ENCODE measurements around the gene SLC4A5. TPM values are rescaled to one million over a fixed set of nuclear protein-coding genes. Genes with fewer than 3 reads are reported as not detected.
"Not testable (repeated sequence)": the region's sequence is repeated elsewhere in the genome, so short reads cannot be mapped to it uniquely, and the experiment has no call there.

Gene SLC4A5
- total RNA-seq, 2 donors from 2014 or later = 0.45 to 2.8 TPM

DNA sequence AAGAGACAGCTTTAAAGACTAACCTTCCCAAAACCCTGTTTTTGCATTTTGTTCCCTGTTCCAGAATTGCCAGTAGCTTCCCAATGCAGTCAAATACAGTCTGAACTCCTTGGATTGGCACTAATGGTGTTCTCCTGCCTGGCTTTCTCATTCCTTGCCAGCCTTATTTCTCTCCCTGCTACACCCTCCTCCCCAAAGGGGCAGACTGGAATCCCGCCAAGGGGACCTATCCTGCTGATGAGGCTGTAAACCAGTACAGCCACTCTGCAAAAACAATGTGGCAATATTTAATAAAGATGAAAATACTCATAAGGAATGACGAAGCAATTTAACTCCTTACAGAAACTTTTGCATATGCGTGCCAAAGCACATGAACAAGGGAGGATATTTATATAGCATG lies 4.5 kb upstream of the SLC4A5 start:
- TF ChIP-seq CTCF (IDR thresholded peaks at IDR 0.05) = no peak
- no peaks in the 10 kb centered on the region for H3K4me1 ChIP-seq
- no peak overlapping the region for H3K4me3 ChIP-seq
- no peaks in the 10 kb centered on the region for H3K9me3 ChIP-seq
- H3K36me3 ChIP-seq = no peaks in the 10 kb centered on the region
- no peak overlapping the region for H3K27ac ChIP-seq
- DNase-seq = no peak
- H3K27me3 ChIP-seq = no peaks in the 10 kb centered on the region
- no peak overlapping the region for H3K9ac ChIP-seq (ENCODE audit: low read depth in 2 of 2, low read length in 2 of 2)
- intact Hi-C loops (cut with DNase I) = no loop called here

GRCh38 chr2:74347303-74347702 lies 4.1 kb upstream of the SLC4A5 start:
- Histone ChIP-seq H3K4me1 (no peaks in the 10 kb centered on the region), H3K9ac (ENCODE audit: low read depth in 2 of 2, low read length in 2 of 2) (no peak overlapping the region), H3K27ac (no peak overlapping the region), H3K27me3 (no peaks in the 10 kb centered on the region), H3K9me3 (no peaks in the 10 kb centered on the region), H3K4me3 (no peak overlapping the region), H3K36me3 (no peaks in the 10 kb centered on the region)
- no peak for TF ChIP-seq CTCF (IDR thresholded peaks at IDR 0.05)
- intact Hi-C loops (cut with DNase I) = no loop called here
- no peak for DNase-seq

GRCh38 chr2:74345272-74345943 lies 2.2 kb upstream of the SLC4A5 start:
- no peak overlapping the region for H3K9ac ChIP-seq (ENCODE audit: low read depth in 2 of 2, low read length in 2 of 2)
- H3K27ac ChIP-seq = no peak overlapping the region
- TF ChIP-seq CTCF (IDR thresholded peaks at IDR 0.05) = no peak
- no peak overlapping the region for H3K4me3 ChIP-seq
- no peaks in the 10 kb centered on the region for H3K9me3 ChIP-seq
- no peaks in the 10 kb centered on the region for H3K27me3 ChIP-seq
- no peak for DNase-seq
- intact Hi-C loops (cut with DNase I) = no loop called here
- H3K36me3 ChIP-seq = no peaks in the 10 kb centered on the region
- no peaks in the 10 kb centered on the region for H3K4me1 ChIP-seq

DNA sequence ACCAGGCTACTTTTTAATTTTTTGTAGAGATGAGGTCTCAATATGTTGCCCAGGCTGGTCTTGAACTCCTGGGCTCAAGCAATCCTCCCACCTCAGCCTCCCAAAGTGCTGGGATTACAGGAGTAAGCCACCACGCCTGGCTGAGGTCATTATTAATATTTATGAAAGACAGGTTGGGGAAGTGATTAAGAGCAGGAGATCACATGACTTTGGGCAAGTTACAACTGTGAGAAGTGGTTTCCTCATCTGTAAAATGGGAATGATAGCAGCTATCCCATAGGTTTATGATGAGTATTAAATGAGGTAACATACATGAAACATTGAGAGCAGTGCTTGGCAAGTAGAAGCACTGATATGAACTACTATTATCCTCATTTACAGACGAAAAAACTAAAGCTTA lies 7.0 kb downstream of the SLC4A5 start:
- H3K9ac ChIP-seq (ENCODE audit: low read depth in 2 of 2, low read length in 2 of 2); H3K9me3 ChIP-seq; H3K36me3 ChIP-seq; H3K27me3 ChIP-seq; H3K27ac ChIP-seq; H3K4me3 ChIP-seq; H3K4me1 ChIP-seq; DNase-seq: not testable (repeated sequence)
- intact Hi-C loops (cut with DNase I) = loop anchor here (5.0 to 10.0 kb wide), 2 partner anchors 84 to 511 kb away; partner anchors contain the start of gene STAMBP

DNA sequence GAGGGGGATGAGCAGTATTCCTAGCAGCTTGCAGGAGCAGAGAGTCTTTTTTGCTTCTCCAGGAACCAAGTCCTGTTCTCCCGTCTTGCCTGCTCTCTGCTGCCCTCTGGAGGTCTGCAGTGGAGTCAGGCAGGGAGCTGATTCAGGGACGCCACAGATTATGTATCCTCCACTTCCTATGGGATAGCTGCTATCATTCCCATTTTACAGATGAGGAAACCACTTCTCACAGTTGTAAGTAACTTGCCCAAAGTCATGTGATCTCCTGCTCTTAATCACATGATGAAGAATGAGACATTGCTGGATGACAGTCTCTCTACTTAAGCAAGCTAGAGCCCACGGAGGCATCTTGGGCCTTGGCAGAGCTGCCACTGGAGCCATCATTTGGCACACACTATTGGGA lies 8.3 kb downstream of the SLC4A5 start:
- H3K27me3 ChIP-seq = no peaks in the 10 kb centered on the region
- TF ChIP-seq CTCF (IDR thresholded peaks at IDR 0.05) = peak; percentile 96

GRCh38 chr2:74333896-74334586 lies 9.2 kb downstream of the SLC4A5 start:
- H3K36me3 ChIP-seq = no peaks in the 10 kb centered on the region
- TF ChIP-seq CTCF (IDR thresholded peaks at IDR 0.05) = no peak
- no peak for DNase-seq
- H3K4me3 ChIP-seq = no peak overlapping the region
- no peak overlapping the region for H3K27ac ChIP-seq
- H3K4me1 ChIP-seq = no peaks in the 10 kb centered on the region
- intact Hi-C loops (cut with DNase I) = loop anchor here (5.0 to 10.0 kb wide), 2 partner anchors 63 to 509 kb away; partner anchors contain the start of gene STAMBP
- no peaks in the 10 kb centered on the region for H3K9me3 ChIP-seq
- no peak overlapping the region for H3K9ac ChIP-seq (ENCODE audit: low read depth in 2 of 2, low read length in 2 of 2)
- no peaks in the 10 kb centered on the region for H3K27me3 ChIP-seq

More for the DNA sequence above, 8.3 kb downstream of the SLC4A5 start:
- DNase-seq = peak; percentile 84
- Histone ChIP-seq H3K4me1 (no peaks in the 10 kb centered on the region), H3K27ac (no peak overlapping the region), H3K9ac (ENCODE audit: low read depth in 2 of 2, low read length in 2 of 2) (no peak overlapping the region), H3K4me3 (no peak overlapping the region), H3K36me3 (no peaks in the 10 kb centered on the region), H3K9me3 (no peaks in the 10 kb centered on the region)
- intact Hi-C loops (cut with DNase I) = loop anchor here (5.0 to 10.0 kb wide), 3 partner anchors 62 to 510 kb away; partner anchors contain the start of gene STAMBP

Data from colonic mucosa (tissue), 4 donors.